ENCODE data around the gene KLHL29. TPM values are rescaled to one million over a fixed set of nuclear protein-coding genes. Genes with fewer than 3 reads are reported as not detected.
A peak's percentile ranks its signal among the peaks of the same experiment; 100 is the strongest.

The KLHL29 gene
- polyA plus RNA-seq, 1 of the 3 experiments (the other 2 are of a cell fraction): 4.6 TPM

- POLR2A ChIA-PET: no interaction called here
- CTCF ChIA-PET: no interaction called here
- Histone ChIP-seq H3K27ac (ENCODE audit: low read depth in 2 of 2, low read length in 1 of 2) (no peak overlapping the region), H3K9me2 (no peaks in the 10 kb centered on the region), H3K4me2 (no peak overlapping the region), H3K4me1 (ENCODE audit: control insufficient read depth in 1 of 2, insufficient read depth in 2 of 2, low read depth in 1 of 2, low read length in 1 of 2) (peaks cover 0 to 15% of the 10 kb centered on the region in 2 experiments; a peak in 1 of 4 replicates), H3K79me2 (ENCODE audit: insufficient read depth) (no peaks in the 10 kb centered on the region), H2AFZ (ENCODE audit: low read depth) (no peak overlapping the region), H3K36me3 (replicated peaks in 1 of 2; ENCODE audit: control insufficient read depth in 1 of 2, insufficient read depth in 2 of 2, low read length in 1 of 2) (peaks cover 0 to 13% of the 10 kb centered on the region in 2 experiments), H3K9ac (no peak overlapping the region), H3K27me3 (ENCODE audit: insufficient read depth) (no peaks in the 10 kb centered on the region), H3K4me3 (ENCODE audit: low read depth in 2 of 2, low read length in 1 of 2) (no peak overlapping the region), H3F3A (replicated peaks; ENCODE audit: insufficient read depth) (no peaks in the 10 kb centered on the region), H4K20me1 (ENCODE audit: insufficient read depth) (no peaks in the 10 kb centered on the region), H3K9me3 (no peaks in the 10 kb centered on the region)
- no peak for TF ChIP-seq USF2 (IDR thresholded peaks at IDR 0.05; ENCODE audit: borderline replicate concordance, low read depth, low read length)
- TF ChIP-seq TEAD4 (IDR thresholded peaks at IDR 0.05; ENCODE audit: borderline replicate concordance, insufficient read depth): no peak
- no peak for TF ChIP-seq FOXJ3 (CRISPR knock-in tag; IDR thresholded peaks at IDR 0.05)
- WGBS (ENCODE audit: low lambda C conversion rate): 95% methylated on average over 18 of the region's 21 CpGs
- peak; percentile 35 for DNase-seq
These were observed 306.6 kb downstream of the KLHL29 start for GRCh38 chr2:23691565-23691964.

GRCh38 chr2:23692263-23692662 lies 307.3 kb downstream of the KLHL29 start:
- no peak overlapping the region for H3K4me2 ChIP-seq
- no peaks in the 10 kb centered on the region for H3K79me2 ChIP-seq (ENCODE audit: insufficient read depth)
- 87% methylated on average over 14 of the region's 14 CpGs for WGBS (ENCODE audit: low lambda C conversion rate)
- no peak overlapping the region for H3K9ac ChIP-seq
- no peaks in the 10 kb centered on the region for H3K9me3 ChIP-seq
- H2AFZ ChIP-seq (ENCODE audit: low read depth): no peak overlapping the region
- no peaks in the 10 kb centered on the region for H3K27me3 ChIP-seq (ENCODE audit: insufficient read depth)
- no peaks in the 10 kb centered on the region for H4K20me1 ChIP-seq (ENCODE audit: insufficient read depth)
- no peaks in the 10 kb centered on the region for H3K9me2 ChIP-seq
- H3K36me3 ChIP-seq (replicated peaks in 1 of 2; ENCODE audit: control insufficient read depth in 1 of 2, insufficient read depth in 2 of 2, low read length in 1 of 2): peaks cover 0 to 16% of the 10 kb centered on the region in 2 experiments
- CTCF ChIA-PET: no interaction called here
- H3F3A ChIP-seq (replicated peaks; ENCODE audit: insufficient read depth): no peaks in the 10 kb centered on the region
- POLR2A ChIA-PET: no interaction called here
- no peak overlapping the region for H3K4me3 ChIP-seq (ENCODE audit: low read depth in 2 of 2, low read length in 1 of 2)
- peak; percentile 37 for DNase-seq
- no peak overlapping the region for H3K27ac ChIP-seq (ENCODE audit: low read depth in 2 of 2, low read length in 1 of 2)
- H3K4me1 ChIP-seq (ENCODE audit: control insufficient read depth in 1 of 2, insufficient read depth in 2 of 2, low read depth in 1 of 2, low read length in 1 of 2): peaks cover 0 to 22% of the 10 kb centered on the region in 2 experiments; a peak in 1 of 4 replicates
- TF ChIP-seq YY1 (IDR thresholded peaks at IDR 0.05; ENCODE audit: low read depth) (no peak), USF2 (IDR thresholded peaks at IDR 0.05; ENCODE audit: borderline replicate concordance, low read depth, low read length) (no peak), FOXM1 (IDR thresholded peaks at IDR 0.05; ENCODE audit: low read depth) (no peak), TAF1 (IDR thresholded peaks at IDR 0.05; ENCODE audit: borderline replicate concordance, low read depth, low read length) (no peak), MEF2A (IDR thresholded peaks at IDR 0.05; ENCODE audit: borderline replicate concordance, low read depth) (no peak), RFX5 (IDR thresholded peaks at IDR 0.05; ENCODE audit: low read length) (no peak), FOXJ3 (CRISPR knock-in tag; IDR thresholded peaks at IDR 0.05) (no peak), SMC3 (IDR thresholded peaks at IDR 0.05; ENCODE audit: low read depth, low read length) (no peak), RCOR1 (IDR thresholded peaks at IDR 0.05; ENCODE audit: low read length) (no peak), TCF12 (IDR thresholded peaks at IDR 0.05) (no peak), GATA2 (CRISPR knock-in tag; IDR thresholded peaks at IDR 0.05) (no peak), NFIC (IDR thresholded peaks at IDR 0.05; ENCODE audit: borderline replicate concordance) (no peak), PBX3 (IDR thresholded peaks at IDR 0.05) (no peak), POLR2AphosphoS5 (IDR thresholded peaks at IDR 0.05; ENCODE audit: low read depth, low read length) (no peak), TEAD4 (IDR thresholded peaks at IDR 0.05; ENCODE audit: borderline replicate concordance, insufficient read depth) (no peak), CTCF (IDR thresholded peaks at IDR 0.05) (no peak)
- TF ChIP-seq, protein P1, sequence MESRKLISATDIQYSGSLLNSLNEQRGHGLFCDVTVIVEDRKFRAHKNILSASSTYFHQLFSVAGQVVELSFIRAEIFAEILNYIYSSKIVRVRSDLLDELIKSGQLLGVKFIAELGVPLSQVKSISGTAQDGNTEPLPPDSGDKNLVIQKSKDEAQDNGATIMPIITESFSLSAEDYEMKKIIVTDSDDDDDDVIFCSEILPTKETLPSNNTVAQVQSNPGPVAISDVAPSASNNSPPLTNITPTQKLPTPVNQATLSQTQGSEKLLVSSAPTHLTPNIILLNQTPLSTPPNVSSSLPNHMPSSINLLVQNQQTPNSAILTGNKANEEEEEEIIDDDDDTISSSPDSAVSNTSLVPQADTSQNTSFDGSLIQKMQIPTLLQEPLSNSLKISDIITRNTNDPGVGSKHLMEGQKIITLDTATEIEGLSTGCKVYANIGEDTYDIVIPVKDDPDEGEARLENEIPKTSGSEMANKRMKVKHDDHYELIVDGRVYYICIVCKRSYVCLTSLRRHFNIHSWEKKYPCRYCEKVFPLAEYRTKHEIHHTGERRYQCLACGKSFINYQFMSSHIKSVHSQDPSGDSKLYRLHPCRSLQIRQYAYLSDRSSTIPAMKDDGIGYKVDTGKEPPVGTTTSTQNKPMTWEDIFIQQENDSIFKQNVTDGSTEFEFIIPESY (IDR thresholded peaks at IDR 0.05; ENCODE audit: borderline replicate concordance, low read depth): no peak

All from SK-N-SH (cell line).